ENCODE results near the gene HK3. TPM values are rescaled to one million over a fixed set of nuclear protein-coding genes. Genes with fewer than 3 reads are reported as not detected.

HK3 gene
- total RNA-seq = 5.6 TPM

- no peak for DNase-seq (ENCODE audit: low spot score)
Measured at GRCh38 chr5:176899296-176899891, at the start of gene HK3. Gene HK3 (minus strand): TSS chr5:176899346. CDS start chr5:176896159, 3,187 bp downstream.

- no peak for DNase-seq (ENCODE audit: low spot score)
Measured at GRCh38 chr5:176948458-176948857, 49.3 kb upstream of the HK3 start.

DNA sequence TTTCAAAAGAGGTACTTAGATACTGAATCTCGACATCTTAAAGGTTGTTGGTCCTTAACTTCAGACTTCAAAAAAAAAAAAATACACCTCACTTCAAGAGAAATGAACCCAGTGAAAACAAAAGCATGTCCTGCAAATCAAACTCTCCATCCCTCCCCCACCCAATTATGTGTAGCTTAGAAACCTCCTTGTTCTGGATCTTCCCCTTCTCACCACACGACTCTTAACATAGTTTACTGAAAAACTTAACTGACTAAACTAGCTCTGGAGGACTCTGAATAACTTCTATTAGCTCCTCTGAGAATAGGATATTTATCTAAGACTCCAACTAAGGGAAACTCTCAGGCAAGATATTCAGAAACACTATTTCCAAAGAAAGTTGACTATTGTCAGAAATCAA, 48.7 kb upstream of the HK3 start:
- no peak for DNase-seq (ENCODE audit: low spot score)

DNA sequence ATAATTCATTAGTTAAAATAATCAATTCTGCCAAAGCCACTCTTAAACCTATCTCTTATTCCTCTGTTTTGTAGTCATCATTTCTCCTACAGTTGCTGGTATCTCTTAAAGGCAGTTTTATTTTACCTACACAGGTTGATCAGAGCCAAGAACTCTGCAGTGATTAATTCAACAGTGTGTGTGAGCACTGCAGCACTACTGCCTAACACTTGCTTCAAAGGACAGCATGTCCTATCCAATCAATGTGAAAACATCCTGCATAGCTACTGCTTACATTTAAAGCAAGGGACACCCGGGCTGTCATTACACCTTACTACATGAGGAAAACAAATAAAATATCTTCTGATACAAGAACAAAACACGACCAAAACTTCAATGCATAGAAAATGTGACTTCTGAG, 45.1 kb upstream of the HK3 start:
- DNase-seq (ENCODE audit: low spot score) = no peak

- no peak for DNase-seq (ENCODE audit: low spot score)
Measured at GRCh38 chr5:176943816-176944215, 44.7 kb upstream of the HK3 start.

- no peak for DNase-seq (ENCODE audit: low spot score)
Measured at GRCh38 chr5:176941951-176942350, 42.8 kb upstream of the HK3 start.

GRCh38 chr5:176938472-176938871, 39.3 kb upstream of the HK3 start:
- DNase-seq (ENCODE audit: low spot score) = no peak

DNA sequence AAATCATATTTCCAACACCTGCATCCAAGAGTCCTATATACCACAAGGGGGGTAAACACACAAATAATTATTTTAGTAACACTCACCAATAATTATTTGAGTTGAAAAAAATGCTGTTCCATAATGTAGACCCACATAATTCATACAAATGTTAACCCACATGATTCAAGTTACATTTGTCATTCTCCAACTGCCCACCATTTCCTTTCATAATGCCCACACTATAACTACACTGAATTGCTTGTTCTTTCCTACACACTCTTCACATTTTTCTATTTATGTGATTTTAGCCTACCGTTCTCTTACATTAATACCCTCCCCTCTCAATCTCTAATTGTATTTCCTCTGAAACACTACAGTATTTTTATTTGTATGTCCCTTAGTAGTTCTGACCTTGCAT, 35.9 kb upstream of the HK3 start:
- no peak for DNase-seq (ENCODE audit: low spot score)

DNA sequence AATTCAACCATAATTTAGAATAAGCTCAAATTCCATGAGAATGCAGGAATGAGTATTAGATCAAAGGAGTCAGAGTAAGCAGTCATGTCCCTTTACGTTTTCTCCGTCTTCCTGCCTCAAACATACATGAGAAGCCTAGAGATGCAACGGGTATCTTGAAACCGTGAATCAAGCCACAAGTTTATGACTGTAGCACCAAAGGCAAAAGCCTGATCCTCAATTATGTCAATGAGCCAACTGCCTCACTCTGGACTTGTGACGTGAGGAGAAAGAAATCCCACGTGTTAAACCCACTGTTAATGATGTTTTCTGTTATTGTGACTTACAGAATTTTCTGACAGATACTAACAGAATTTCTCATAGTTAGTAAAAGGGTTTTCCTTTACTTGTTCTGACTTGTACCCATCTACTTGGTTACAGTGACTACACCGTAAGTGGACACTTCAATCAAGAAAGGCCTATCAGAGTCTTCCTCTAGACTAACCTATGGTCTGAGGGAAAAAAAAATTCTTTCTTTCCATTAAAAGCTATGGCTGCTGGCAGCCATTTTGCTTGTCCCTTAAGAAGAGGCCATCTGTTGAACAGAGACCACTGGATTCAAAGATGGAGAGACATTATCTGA, 35.3 kb upstream of the HK3 start:
- no peak for DNase-seq (ENCODE audit: low spot score)

DNA sequence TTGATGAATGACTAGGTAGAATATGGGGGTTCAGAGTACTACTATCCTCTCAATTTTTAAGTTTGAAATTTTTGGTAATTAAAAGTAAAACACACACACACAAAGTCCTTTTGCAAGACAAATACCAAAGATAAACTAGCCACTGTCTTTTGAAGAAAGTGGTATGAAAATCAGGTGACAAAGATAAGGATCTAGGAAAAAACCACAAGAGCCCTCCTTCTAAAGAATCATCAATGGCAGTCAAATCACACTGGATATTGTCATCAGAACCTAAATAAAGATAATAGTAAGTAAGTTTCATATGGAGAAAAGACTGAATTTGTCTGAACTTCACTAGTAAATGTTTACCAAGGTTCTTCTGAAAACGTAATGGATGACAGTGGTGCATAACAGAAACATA, 30.5 kb upstream of the HK3 start:
- no peak for DNase-seq (ENCODE audit: low spot score)

DNA sequence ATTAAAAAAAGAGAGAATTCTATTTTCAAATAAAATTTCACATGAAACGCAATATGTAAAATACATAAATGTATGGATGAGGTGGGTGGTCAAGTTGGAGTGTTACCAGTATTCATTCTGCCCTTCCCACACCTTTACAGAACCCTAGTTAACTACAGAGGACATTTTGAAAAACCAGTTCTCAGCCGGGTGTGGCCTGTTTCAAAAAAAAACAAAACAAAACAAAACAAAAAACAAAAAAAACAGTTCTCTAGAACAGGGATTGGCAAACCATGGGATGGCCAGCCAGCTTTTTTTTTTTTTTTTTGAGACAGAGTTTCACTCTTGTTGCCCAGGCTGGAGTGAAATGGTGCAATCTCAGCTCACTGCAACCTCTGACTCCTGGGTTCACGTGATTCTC, 28.4 kb upstream of the HK3 start:
- no peak for DNase-seq (ENCODE audit: low spot score)

GRCh38 chr5:176922817-176923216, 23.7 kb upstream of the HK3 start:
- no peak for DNase-seq (ENCODE audit: low spot score)

GRCh38 chr5:176921714-176922113, 22.6 kb upstream of the HK3 start:
- no peak for DNase-seq (ENCODE audit: low spot score)

GRCh38 chr5:176918613-176919012, 19.5 kb upstream of the HK3 start:
- DNase-seq (ENCODE audit: low spot score) = no peak

GRCh38 chr5:176916337-176916736, 17.2 kb upstream of the HK3 start:
- no peak for DNase-seq (ENCODE audit: low spot score)

DNA sequence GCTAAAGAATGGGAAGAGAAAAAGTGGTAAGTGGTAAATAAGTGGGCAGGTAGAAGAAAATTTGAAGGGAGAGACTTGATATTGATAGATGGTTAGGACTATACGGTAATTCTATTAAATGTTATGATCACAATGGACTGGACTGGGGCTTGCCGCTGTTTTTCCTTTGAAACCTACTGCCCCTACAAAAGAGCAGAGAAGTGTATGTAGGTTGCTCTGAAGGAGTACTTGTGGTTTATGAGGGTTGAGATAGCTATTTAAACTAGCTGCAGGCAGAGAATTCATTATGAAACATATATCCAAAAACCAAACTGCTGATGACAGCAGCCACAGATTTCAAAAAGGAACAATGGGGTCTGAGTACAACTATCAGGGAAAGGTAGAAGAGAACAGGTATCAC, 16.8 kb upstream of the HK3 start:
- no peak for DNase-seq (ENCODE audit: low spot score)

DNA sequence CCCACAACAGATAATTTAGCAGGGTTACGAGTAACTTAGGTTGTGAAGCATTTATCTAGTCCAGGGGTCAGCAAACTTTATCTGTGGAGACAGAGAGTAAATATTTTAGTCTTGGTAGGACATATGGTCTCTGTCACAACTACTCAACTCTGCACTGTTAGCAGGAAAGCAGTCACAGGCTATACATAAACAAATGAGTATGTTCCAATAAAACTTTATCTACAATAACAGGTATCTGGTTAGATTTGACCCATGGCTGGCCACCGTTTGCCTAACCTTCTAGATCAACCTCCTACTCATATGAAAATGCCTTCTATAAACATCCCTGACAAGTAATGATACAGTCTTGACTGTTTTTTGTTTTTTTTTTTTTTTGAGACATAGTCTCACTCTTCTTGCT, 13.0 kb upstream of the HK3 start:
- DNase-seq (ENCODE audit: low spot score) = no peak

GRCh38 chr5:176908675-176909368, 9.7 kb upstream of the HK3 start:
- DNase-seq (ENCODE audit: low spot score) = no peak

DNA sequence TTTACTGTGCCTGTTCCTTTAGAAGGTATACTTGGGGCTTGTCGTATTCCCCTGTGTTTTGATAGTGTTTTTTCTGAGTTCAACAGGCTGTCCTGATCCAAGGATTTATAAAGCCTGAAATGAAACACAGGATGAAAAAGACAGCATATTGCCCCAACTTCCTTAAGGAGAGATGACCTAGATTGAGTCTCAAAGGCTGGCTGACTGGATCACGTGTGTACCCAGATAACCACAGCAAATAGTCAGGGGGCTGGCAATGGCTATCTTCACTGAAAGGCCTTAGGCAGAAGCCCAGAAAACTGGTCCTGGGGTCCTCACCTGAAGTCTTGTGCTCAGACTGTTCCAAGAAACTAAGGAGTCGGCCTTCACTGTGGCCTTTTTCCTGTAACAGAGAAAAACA, 7.7 kb upstream of the HK3 start:
- no peak for DNase-seq (ENCODE audit: low spot score)

GRCh38 chr5:176906126-176906525, 7.0 kb upstream of the HK3 start:
- no peak for DNase-seq (ENCODE audit: low spot score)

DNA sequence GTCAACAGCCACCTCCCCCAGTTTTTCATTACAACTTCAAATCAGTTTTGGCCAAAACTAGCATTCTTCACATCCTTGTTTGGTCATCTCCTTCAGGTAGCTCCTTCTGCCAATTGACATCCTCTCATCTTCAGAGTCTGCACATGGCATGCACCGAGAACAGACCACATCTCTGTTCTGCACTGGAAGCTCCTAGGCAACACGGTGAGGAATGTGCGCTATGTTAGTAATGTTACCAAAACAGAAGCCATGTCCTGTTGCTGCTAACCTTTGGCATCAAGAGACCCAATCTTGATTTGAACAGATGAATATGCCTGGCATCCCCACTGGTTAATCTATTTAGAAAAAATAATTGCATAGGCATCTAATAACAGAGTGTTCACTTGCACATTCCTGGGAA, 5.1 kb upstream of the HK3 start:
- DNase-seq (ENCODE audit: low spot score) = no peak

- DNase-seq (ENCODE audit: low spot score) = no peak
Measured at GRCh38 chr5:176902911-176903664, 3.9 kb upstream of the HK3 start.
